ENCODE data around the gene RRP1B. TPM values are rescaled to one million over a fixed set of nuclear protein-coding genes. Genes with fewer than 3 reads are reported as not detected.

Gene RRP1B
- total and polyA plus RNA-seq, 12 donors: 5.7 to 18.6 (median 15.7) TPM

- Histone ChIP-seq H3K4me1 (replicated peaks in 1 of 2) (peaks cover 22 to 38% of the 10 kb centered on the region in 2 donors), H3K4me3 (no peak overlapping the region), H3K9me3 (replicated peaks in 1 of 3) (no peaks in the 10 kb centered on the region), H3K36me3 (replicated peaks in 1 of 2) (peaks cover 0 to 4% of the 10 kb centered on the region in 2 donors), H3K27ac (peak overlapping the region in 1 of 5 donors; percentile 68), H3K27me3 (no peaks in the 10 kb centered on the region)
- intact Hi-C loops (cut with DNase I): no loop called here
- DNase-seq: no peak
- WGBS, 4 donors: 55 to 67% (median 62%) methylated on average over 8 to 10 of the region's 10 CpGs
- TF ChIP-seq POLR2A (IDR thresholded peaks at IDR 0.05): no peak
- TF ChIP-seq CTCF (IDR thresholded peaks at IDR 0.05): no peak
Measured at GRCh38 chr21:43733060-43733459, 73.7 kb downstream of the RRP1B start.

GRCh38 chr21:43733529-43734071 lies 74.2 kb downstream of the RRP1B start:
- Histone ChIP-seq H3K36me3 (replicated peaks in 1 of 2) (peaks cover 0 to 4% of the 10 kb centered on the region in 2 donors), H3K4me1 (replicated peaks in 1 of 2) (peaks cover 18 to 35% of the 10 kb centered on the region in 2 donors), H3K27me3 (no peaks in the 10 kb centered on the region), H3K9me3 (replicated peaks in 1 of 3) (no peaks in the 10 kb centered on the region), H3K27ac (peak overlapping the region in 1 of 5 donors; percentile 68), H3K4me3 (no peak overlapping the region)
- peak in 1 of 7 donors; percentile 24 for DNase-seq
- intact Hi-C loops (cut with DNase I): no loop called here
- 56 to 72% (median 69%) methylated on average over 10 to 15 of the region's 15 CpGs for WGBS, 4 donors
- TF ChIP-seq CTCF (IDR thresholded peaks at IDR 0.05) (no peak), POLR2A (IDR thresholded peaks at IDR 0.05) (no peak)

GRCh38 chr21:43734131-43734927 lies 75.0 kb downstream of the RRP1B start:
- intact Hi-C loops (cut with DNase I): no loop called here
- no peak overlapping the region for H3K4me3 ChIP-seq

More at GRCh38 chr21:43734131-43734927, 75.0 kb downstream of the RRP1B start:
- peak in 1 of 7 donors; percentile 12 for DNase-seq
- 70 to 82% (median 78%) methylated on average over 18 to 25 of the region's 25 CpGs for WGBS, 4 donors
- TF ChIP-seq CTCF (IDR thresholded peaks at IDR 0.05) (no peak), POLR2A (IDR thresholded peaks at IDR 0.05) (no peak)
- H3K36me3 ChIP-seq (replicated peaks in 1 of 2): peaks cover 0 to 4% of the 10 kb centered on the region in 2 donors
- H3K27ac ChIP-seq: peak overlapping the region in 2 of 5 donors; percentile 8 to 68
- H3K4me1 ChIP-seq (replicated peaks in 1 of 2): peaks cover 11 to 28% of the 10 kb centered on the region in 2 donors
- no peaks in the 10 kb centered on the region for H3K9me3 ChIP-seq (replicated peaks in 1 of 3)
- no peaks in the 10 kb centered on the region for H3K27me3 ChIP-seq
